ENCODE data around the gene GRM1. TPM values are rescaled to one million over a fixed set of nuclear protein-coding genes. Genes with fewer than 3 reads are reported as not detected.

The GRM1 gene
- total RNA-seq, 4 donors from 2014 or later: under 0.01 TPM; not detected in 2

GRCh38 chr6:146359131-146359530, 330.3 kb downstream of the GRM1 start:
- TF ChIP-seq, protein P1, sequence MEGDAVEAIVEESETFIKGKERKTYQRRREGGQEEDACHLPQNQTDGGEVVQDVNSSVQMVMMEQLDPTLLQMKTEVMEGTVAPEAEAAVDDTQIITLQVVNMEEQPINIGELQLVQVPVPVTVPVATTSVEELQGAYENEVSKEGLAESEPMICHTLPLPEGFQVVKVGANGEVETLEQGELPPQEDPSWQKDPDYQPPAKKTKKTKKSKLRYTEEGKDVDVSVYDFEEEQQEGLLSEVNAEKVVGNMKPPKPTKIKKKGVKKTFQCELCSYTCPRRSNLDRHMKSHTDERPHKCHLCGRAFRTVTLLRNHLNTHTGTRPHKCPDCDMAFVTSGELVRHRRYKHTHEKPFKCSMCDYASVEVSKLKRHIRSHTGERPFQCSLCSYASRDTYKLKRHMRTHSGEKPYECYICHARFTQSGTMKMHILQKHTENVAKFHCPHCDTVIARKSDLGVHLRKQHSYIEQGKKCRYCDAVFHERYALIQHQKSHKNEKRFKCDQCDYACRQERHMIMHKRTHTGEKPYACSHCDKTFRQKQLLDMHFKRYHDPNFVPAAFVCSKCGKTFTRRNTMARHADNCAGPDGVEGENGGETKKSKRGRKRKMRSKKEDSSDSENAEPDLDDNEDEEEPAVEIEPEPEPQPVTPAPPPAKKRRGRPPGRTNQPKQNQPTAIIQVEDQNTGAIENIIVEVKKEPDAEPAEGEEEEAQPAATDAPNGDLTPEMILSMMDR (IDR thresholded peaks at IDR 0.05; ENCODE audit: low read depth): no peak

DNA sequence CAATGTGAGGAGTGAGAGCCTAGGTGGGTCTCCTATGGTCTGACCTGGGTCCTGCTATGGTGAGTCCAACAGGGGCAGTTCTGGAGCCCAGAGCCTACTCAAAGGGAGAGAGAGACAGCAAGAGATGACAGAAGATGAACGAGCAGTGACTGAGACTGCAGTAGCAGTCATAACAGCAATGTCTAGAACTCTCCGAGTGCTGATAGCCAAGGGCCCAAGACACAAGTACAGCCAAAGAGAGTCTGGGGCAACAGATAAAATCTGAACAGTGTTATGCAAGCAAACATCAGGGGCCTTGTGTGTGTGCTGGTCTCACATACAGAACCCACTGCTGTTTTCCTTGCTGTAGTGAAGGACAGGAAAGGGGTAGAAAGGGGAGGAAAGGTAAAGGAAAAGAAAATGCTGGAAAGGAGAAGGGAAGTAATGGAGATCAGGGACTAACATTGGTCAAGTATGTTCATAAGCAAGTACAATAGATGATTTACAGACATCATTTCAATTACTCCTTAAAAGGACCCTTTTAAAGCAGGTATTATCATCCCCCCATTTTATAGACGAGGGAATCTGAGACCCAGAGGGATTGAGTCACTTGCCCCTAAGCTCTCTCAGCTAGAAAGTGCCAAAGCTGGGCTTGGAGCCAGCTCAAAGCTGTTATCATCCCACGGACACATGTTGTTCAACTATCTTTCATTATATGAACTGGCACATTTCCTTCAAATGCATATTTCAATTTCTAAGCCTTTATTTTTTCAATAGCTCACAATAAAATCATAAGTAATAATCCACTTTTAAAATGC, 332.5 kb downstream of the GRM1 start:
- TF ChIP-seq, protein P1 (IDR thresholded peaks at IDR 0.05; ENCODE audit: low read depth): no peak

- TF ChIP-seq, protein P1 (IDR thresholded peaks at IDR 0.05; ENCODE audit: low read depth): no peak
These were observed 335.2 kb downstream of the GRM1 start for GRCh38 chr6:146363838-146364607.

GRCh38 chr6:146364816-146365594, 336.1 kb downstream of the GRM1 start:
- TF ChIP-seq, protein P1 (IDR thresholded peaks at IDR 0.05; ENCODE audit: low read depth): no peak

DNA sequence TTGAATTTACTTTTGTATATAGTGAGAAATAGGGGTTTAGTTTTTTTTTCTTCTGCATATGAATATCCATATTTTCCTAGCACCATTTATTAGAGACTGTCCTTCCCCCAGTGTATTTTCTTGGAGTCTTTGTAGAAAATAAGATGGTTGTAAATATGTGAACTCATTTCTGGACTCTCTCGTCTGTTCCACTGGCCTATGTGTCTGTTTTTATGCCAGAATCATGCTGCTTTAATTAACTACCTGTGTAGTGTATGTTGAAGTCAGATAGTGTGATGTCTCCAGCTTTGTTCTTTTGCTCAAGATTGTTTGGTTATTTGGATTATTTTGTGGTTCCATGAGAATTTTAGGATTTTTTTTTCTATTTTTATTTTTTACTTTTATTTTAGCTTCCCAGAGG, 338.2 kb downstream of the GRM1 start:
- TF ChIP-seq, protein P1 (IDR thresholded peaks at IDR 0.05; ENCODE audit: low read depth): no peak

DNA sequence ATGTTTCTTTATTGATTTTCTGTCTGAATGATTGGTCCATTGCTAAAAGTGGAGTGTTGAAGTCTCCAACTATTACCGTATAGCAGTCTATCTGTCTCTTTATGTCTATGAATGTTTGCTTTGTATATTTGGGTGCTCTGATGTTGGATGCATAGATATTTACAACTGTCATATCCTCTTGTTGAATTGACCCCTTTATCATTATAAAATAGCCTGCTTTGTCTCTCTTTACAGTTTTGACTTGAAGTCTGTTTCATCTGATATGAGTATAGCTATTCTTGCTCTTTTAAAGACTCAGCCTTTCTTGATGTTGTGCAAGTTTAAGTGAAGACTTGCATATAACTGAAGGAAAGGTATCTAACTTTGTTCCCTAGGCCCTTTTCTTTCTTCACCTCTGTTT, 341.0 kb downstream of the GRM1 start:
- TF ChIP-seq, protein P1 (IDR thresholded peaks at IDR 0.05; ENCODE audit: low read depth): no peak
